H1 (cell line): ENCODE measurements around the gene GADL1. TPM values are rescaled to one million over a fixed set of nuclear protein-coding genes. Genes with fewer than 3 reads are reported as not detected.

Experiments used
- CTCF ChIA-PET: fragments of 300-600 bp; sonication (Branson Sonifier 250); formaldehyde crosslinking; loops from one replicate; lab custom pipeline; 2021; ENCODE audit not compliant: partially characterized antibody; lab: Charles Lee
- POLR2A ChIA-PET: fragments of 300-600 bp; sonication (Branson Sonifier 250); formaldehyde crosslinking; loops from one replicate; lab custom pipeline; 2021; ENCODE audit warnings: inconsistent platforms; ENCODE audit not compliant: partially characterized antibody; lab: Charles Lee
- DNase-seq, 2 experiments: peaks; one replicate each; pipeline versions ENCODE4 v3.0.0 to v3.0.0-alpha.2; 2010 to 2022; ENCODE audit warnings: low spot score in 2 of 2, low read depth in 1 of 2, mixed read lengths in 1 of 2
- FAIRE-seq: peaks from 2 replicates; lab custom pipeline; 2011; peaks lifted over from hg19 to GRCh38; lab: Jason Lieb, UNC
- H2AFZ ChIP-seq: 2 replicates; pipeline ENCODE4 v1.8.1; 2012; ENCODE audit warnings: low read length, inconsistent platforms
- H2AK5ac ChIP-seq: 2 replicates; pipeline ENCODE4 v1.6.1; 2013; ENCODE audit warnings: low read depth, low read length
- H2BK120ac ChIP-seq: replicated peaks from 2 replicates; pipeline ENCODE3; 2013; ENCODE audit warnings: low read depth, low read length, inconsistent platforms
- H2BK12ac ChIP-seq: 2 replicates; pipeline ENCODE4 v1.6.1; 2013; ENCODE audit warnings: low read depth, low read length
- H2BK15ac ChIP-seq: 2 replicates; pipeline ENCODE4 v1.6.1; 2013; ENCODE audit warnings: low read length
- H2BK20ac ChIP-seq: 2 replicates; pipeline ENCODE4 v1.6.1; 2013; ENCODE audit warnings: low read length
- H2BK5ac ChIP-seq: 2 replicates; pipeline ENCODE4 v1.6.1; 2013; ENCODE audit warnings: low read depth, low read length
- H3K14ac ChIP-seq: 2 replicates; pipeline ENCODE4 v1.6.1; 2013; ENCODE audit warnings: inconsistent platforms; ENCODE audit not compliant: insufficient read length
- H3K18ac ChIP-seq: 2 replicates; pipeline ENCODE4 v1.6.1; 2013; ENCODE audit warnings: low read length; ENCODE audit errors: extremely low read depth
- H3K23ac ChIP-seq: 2 replicates; pipeline ENCODE4 v1.6.1; 2013; ENCODE audit warnings: inconsistent platforms; ENCODE audit not compliant: insufficient read length
- H3K23me2 ChIP-seq: 2 replicates; pipeline ENCODE4 v1.6.1; 2013; ENCODE audit warnings: low read depth, low read length
- H3K27ac ChIP-seq: 2 replicates; pipeline ENCODE4 v1.6.1; 2011; ENCODE audit warnings: low read depth, low read length, inconsistent platforms
- H3K27me3 ChIP-seq, 4 experiments: replicated peaks in 1 of 4; 1 replicate in 1 of 4; 2 replicates in 3 of 4; pipeline versions ENCODE4 v1.6.1 to v1.8.1; 2011 to 2013; ENCODE audit warnings: low read length in 3 of 4, mild to moderate bottlenecking in 3 of 4, inconsistent platforms in 2 of 4, mixed read lengths in 2 of 4, moderate library complexity in 1 of 4; ENCODE audit not compliant: control insufficient read depth in 3 of 4, insufficient read depth in 3 of 4; ENCODE audit errors: extremely low read depth in 1 of 4
- H3K36me3 ChIP-seq, 4 experiments: 2 replicates each; pipeline versions ENCODE4 v1.6.1 to v1.8.1; 2011 to 2013; ENCODE audit warnings: mild to moderate bottlenecking in 4 of 4, low read length in 3 of 4, moderate library complexity in 2 of 4, control low read depth in 1 of 4, inconsistent platforms in 1 of 4; ENCODE audit not compliant: insufficient read depth in 4 of 4, control insufficient read depth in 2 of 4
- H3K4ac ChIP-seq: replicated peaks from 2 replicates; pipeline ENCODE3; 2013; ENCODE audit warnings: low read length, low read depth, mixed read lengths, inconsistent platforms; ENCODE audit not compliant: insufficient read length
- H3K4me1 ChIP-seq, 4 experiments: replicated peaks in 1 of 4; 1 replicate in 1 of 4; 2 replicates in 3 of 4; pipeline versions ENCODE4 v1.6.1 to v1.8.1; 2011 to 2013; ENCODE audit warnings: low read length in 3 of 4, inconsistent platforms in 2 of 4, mixed read lengths in 1 of 4; ENCODE audit not compliant: insufficient read depth in 4 of 4, control insufficient read depth in 3 of 4
- H3K4me2 ChIP-seq, 2 experiments: 2 replicates each; pipeline versions ENCODE4 v1.6.1 to v1.8.1; 2011 to 2013; ENCODE audit warnings: low read depth in 2 of 2, low read length in 2 of 2, control low read depth in 1 of 2, inconsistent platforms in 1 of 2, mild to moderate bottlenecking in 1 of 2; ENCODE audit not compliant: insufficient read depth in 1 of 2
- H3K4me3 ChIP-seq, 4 experiments: fragments of 200-600, 300-600 bp in 1 of 4; sonication (generic), shearing (Covaris generic), sonication (Bioruptor Twin) in 1 of 4; 2 replicates each; pipeline versions ENCODE4 v1.5.1 to v1.8.1; 2011 to 2016; ENCODE audit warnings: low read length in 4 of 4, low read depth in 3 of 4, control low read depth in 2 of 4, inconsistent platforms in 2 of 4, mild to moderate bottlenecking in 2 of 4, mixed read lengths in 1 of 4, moderate library complexity in 1 of 4; ENCODE audit not compliant: insufficient read depth in 2 of 4; ENCODE audit errors: extremely low read depth in 1 of 4
- H3K56ac ChIP-seq: replicated peaks from 2 replicates; pipeline ENCODE3; 2013; ENCODE audit warnings: low read depth, mild to moderate bottlenecking, mixed read lengths, low read length, inconsistent platforms; ENCODE audit not compliant: insufficient read length
- H3K79me1 ChIP-seq: 2 replicates; pipeline ENCODE4 v1.6.1; 2013; ENCODE audit warnings: low read depth, low read length, control low read depth
- H3K79me2 ChIP-seq, 2 experiments: 2 replicates each; pipeline versions ENCODE4 v1.6.1 to v1.8.1; 2012 to 2013; ENCODE audit warnings: low read length in 2 of 2, mild to moderate bottlenecking in 2 of 2, inconsistent platforms in 1 of 2; ENCODE audit not compliant: insufficient read depth in 2 of 2, control insufficient read depth in 1 of 2
- H3K9ac ChIP-seq, 4 experiments: replicated peaks in 1 of 4; 1 replicate in 1 of 4; 2 replicates in 3 of 4; pipeline versions ENCODE4 v1.6.1 to v1.8.1; 2011 to 2013; ENCODE audit warnings: low read depth in 3 of 4, low read length in 3 of 4, control low read depth in 2 of 4, mild to moderate bottlenecking in 2 of 4, moderate library complexity in 2 of 4, inconsistent platforms in 1 of 4; ENCODE audit errors: extremely low read depth in 1 of 4
- H3K9me3 ChIP-seq, 2 experiments: 2 replicates each; pipeline versions ENCODE4 v1.6.1 to v1.8.1; 2012 to 2013; ENCODE audit warnings: mild to moderate bottlenecking in 2 of 2, moderate library complexity in 2 of 2, control low read depth in 1 of 2, inconsistent platforms in 1 of 2, low read depth in 1 of 2, low read length in 1 of 2, mixed read lengths in 1 of 2; ENCODE audit not compliant: insufficient read depth in 2 of 2
- H4K20me1 ChIP-seq, 2 experiments: replicated peaks in 1 of 2; 2 replicates each; pipeline versions ENCODE3 to v1.8.1; 2011 to 2013; ENCODE audit warnings: inconsistent platforms in 2 of 2, low read length in 2 of 2, mild to moderate bottlenecking in 1 of 2; ENCODE audit not compliant: insufficient read depth in 2 of 2, control insufficient read depth in 1 of 2
- H4K5ac ChIP-seq: 2 replicates; pipeline ENCODE4 v1.6.1; 2013; ENCODE audit warnings: low read length, low read depth, mixed read lengths, inconsistent platforms; ENCODE audit not compliant: insufficient read length
- H4K8ac ChIP-seq: 2 replicates; pipeline ENCODE4 v1.8.0; 2013; ENCODE audit warnings: mild to moderate bottlenecking, moderate library complexity, low read length, inconsistent platforms; ENCODE audit not compliant: insufficient read depth; ENCODE audit errors: extremely low read depth
- H4K91ac ChIP-seq: replicated peaks from 2 replicates; pipeline ENCODE3; 2013; ENCODE audit warnings: low read length, mixed read lengths, inconsistent platforms; ENCODE audit not compliant: insufficient read length
- BCL11A ChIP-seq, 2 experiments: IDR thresholded peaks; one replicate each; pipeline ENCODE4 v1.6.1; 2011; ENCODE audit warnings: low read depth in 2 of 2, low read length in 2 of 2, mild to moderate bottlenecking in 2 of 2
- CTBP2 ChIP-seq: IDR thresholded peaks from 2 replicates; pipeline ENCODE4 v1.7.0; 2011; ENCODE audit warnings: borderline replicate concordance, mild to moderate bottlenecking, moderate library complexity, mixed read lengths, low read length; ENCODE audit not compliant: insufficient read depth, insufficient read length
- JUND ChIP-seq: IDR thresholded peaks from 2 replicates; pipeline ENCODE4 v1.6.1; 2011; ENCODE audit warnings: mild to moderate bottlenecking, improper control_type of control experiment, low read length
- KDM4A ChIP-seq: IDR thresholded peaks from one replicate; pipeline ENCODE4 v1.7.1; 2012; ENCODE audit warnings: low read depth, mild to moderate bottlenecking, moderate library complexity, low read length, inconsistent platforms; ENCODE audit not compliant: severe bottlenecking
- MAFK ChIP-seq: IDR thresholded peaks from 2 replicates; pipeline ENCODE4 v1.6.1; 2012; ENCODE audit warnings: low read depth, mild to moderate bottlenecking, improper control_type of control experiment, low read length
- NANOG ChIP-seq: IDR thresholded peaks from 2 replicates; pipeline ENCODE4 v1.6.1; 2011; ENCODE audit warnings: low read length, low read depth, mild to moderate bottlenecking, inconsistent platforms; ENCODE audit not compliant: insufficient read depth, poor library complexity, severe bottlenecking
- POLR2AphosphoS5 ChIP-seq: IDR thresholded peaks from 2 replicates; pipeline ENCODE4 v1.6.1; 2011; ENCODE audit warnings: low read depth, low read length
- RFX5 ChIP-seq: IDR thresholded peaks from 2 replicates; pipeline ENCODE4 v1.6.1; 2011; ENCODE audit warnings: low read depth, low read length, improper control_type of control experiment, borderline replicate concordance
- SP2 ChIP-seq: IDR thresholded peaks from 2 replicates; pipeline ENCODE4 v1.6.1; 2012; ENCODE audit warnings: mild to moderate bottlenecking, low read length, inconsistent platforms
- TCF12 ChIP-seq: IDR thresholded peaks from 2 replicates; pipeline ENCODE4 v1.6.1; 2011; ENCODE audit warnings: low read depth, mild to moderate bottlenecking, low read length
- WGBS, 2 experiments: shearing (Covaris generic) in 1 of 2; methylation state at CpG; one replicate each; pipeline versions ENCODE4 v1.1.6 to v1.1.7; 2013 to 2015; ENCODE audit warnings: low lambda C conversion rate in 2 of 2, mixed read lengths in 2 of 2, inconsistent platforms in 1 of 2, low coverage in 1 of 2, missing lambda C conversion rate in 1 of 2; ENCODE audit not compliant: insufficient replicate concordance in 2 of 2, insufficient coverage in 1 of 2, insufficient read length in 1 of 2; ENCODE audit errors: extremely low coverage in 1 of 2, missing lambda C conversion rate in 1 of 2; 5-methylcytosine and 5-hydroxymethylcytosine counted together
- polyA plus RNA-seq, 7 experiments: library from polyadenylated mRNA; depleted of rRNA in 3 of 7; stranded (reverse) in 5 of 7; unstranded in 2 of 7; fragments of >200 nt in 5 of 7; fragments of 200-250 nt in 2 of 7; gene quantifications; 1 replicate in 5 of 7; 2 replicates in 1 of 7; 4 replicates in 1 of 7; pipeline versions ENCODE4 v1.2.1 to v1.2.3, GENCODE V29; 2011 to 2013; ENCODE audit warnings: missing spikeins in 2 of 7, mixed read lengths in 2 of 7
- total RNA-seq: library from RNA; stranded (reverse); fragmentation: NEBNext Ultra II Directional; extraction: Animal tissue kit (Norgen Biotek cat#: 25700); gene quantifications from 2 replicates; pipeline ENCODE4 v1.2.1, GENCODE V29; 2021
- TF ChIP-seq, protein P1 (sequence below): IDR thresholded peaks from 2 replicates; pipeline ENCODE4 v1.6.1; 2012; ENCODE audit warnings: inconsistent platforms
- TF ChIP-seq, protein P2 (sequence below): IDR thresholded peaks from 2 replicates; pipeline ENCODE4 v1.6.1; 2012; ENCODE audit warnings: low read length, inconsistent platforms

The GADL1 gene
- total and polyA plus RNA-seq, 2 of the 8 experiments (the other 6 are each of a cell fraction or from before 2014, with no cell fraction given): 0.03 to 0.30 TPM

DNA sequence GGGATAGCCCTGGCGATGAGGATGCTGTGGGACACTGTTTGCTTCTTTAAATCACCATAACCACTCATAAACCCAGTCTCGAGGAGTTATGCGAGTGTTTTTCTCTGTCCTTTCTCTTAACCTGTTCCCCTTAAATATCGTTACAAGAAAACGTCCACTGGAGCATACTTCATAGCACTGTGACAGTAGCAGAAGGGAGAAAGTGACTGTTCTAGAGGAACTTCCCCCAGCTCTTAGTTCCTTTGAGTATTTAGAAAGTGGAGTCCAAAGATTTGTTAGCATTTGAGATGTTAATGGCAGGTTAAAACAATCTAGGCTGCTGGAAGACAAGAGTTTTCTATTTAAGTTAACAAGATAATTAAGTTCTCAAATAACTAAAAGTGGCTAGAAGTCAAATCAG lies 142.0 kb downstream of the GADL1 start:
- no peak overlapping the region for H2AFZ ChIP-seq
- FAIRE-seq (no peak), DNase-seq (no peak)
- H3K9me3 ChIP-seq: no peaks in the 10 kb centered on the region
- H3K36me3 ChIP-seq: no peaks in the 10 kb centered on the region
- no peak overlapping the region for H3K27ac ChIP-seq
- no peak overlapping the region for H2BK5ac ChIP-seq
- H2BK20ac ChIP-seq: no peak overlapping the region
- no peak overlapping the region for H3K14ac ChIP-seq
- H4K8ac ChIP-seq: no peak overlapping the region
- no peaks in the 10 kb centered on the region for H4K20me1 ChIP-seq
- H3K56ac ChIP-seq: no peak overlapping the region
- no peak overlapping the region for H2BK15ac ChIP-seq
- no peak overlapping the region for H3K4me2 ChIP-seq
- no peak overlapping the region for H4K5ac ChIP-seq
- ChIA-PET POLR2A (no interaction called here), CTCF (interaction anchor here (0.9 to 3.9 kb wide), 13 partner anchors 8 to 742 kb away, joined by 3 to 25 read pairs (median 6); no protein-coding TSS in a partner anchor)
- no peak overlapping the region for H2AK5ac ChIP-seq
- peaks cover 0 to 15% (median 1%) of the 10 kb centered on the region in 4 experiments; a peak in 2 of 7 replicates for H3K4me1 ChIP-seq
- H3K23me2 ChIP-seq: no peaks in the 10 kb centered on the region
- no peak overlapping the region for H3K18ac ChIP-seq
- H3K79me2 ChIP-seq: no peaks in the 10 kb centered on the region
- no peaks in the 10 kb centered on the region for H3K79me1 ChIP-seq
- H2BK120ac ChIP-seq: no peak overlapping the region
- no peak overlapping the region for H4K91ac ChIP-seq
- no peak overlapping the region for H2BK12ac ChIP-seq
- WGBS, 2 experiments: 94% methylated on average over 5 of the region's 5 CpGs; no CpG with 5 or more reads in 1 of the 2 experiments
- no peak overlapping the region for H3K9ac ChIP-seq
- no peak overlapping the region for H3K23ac ChIP-seq
- H3K4ac ChIP-seq: no peak overlapping the region
- no peak overlapping the region for H3K4me3 ChIP-seq
- no peaks in the 10 kb centered on the region for H3K27me3 ChIP-seq
- TF ChIP-seq, protein P1, sequence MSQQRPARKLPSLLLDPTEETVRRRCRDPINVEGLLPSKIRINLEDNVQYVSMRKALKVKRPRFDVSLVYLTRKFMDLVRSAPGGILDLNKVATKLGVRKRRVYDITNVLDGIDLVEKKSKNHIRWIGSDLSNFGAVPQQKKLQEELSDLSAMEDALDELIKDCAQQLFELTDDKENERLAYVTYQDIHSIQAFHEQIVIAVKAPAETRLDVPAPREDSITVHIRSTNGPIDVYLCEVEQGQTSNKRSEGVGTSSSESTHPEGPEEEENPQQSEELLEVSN: no peak
- TF ChIP-seq CTBP2: no peak
- TF ChIP-seq BCL11A (IDR thresholded peaks at IDR 0.05; ENCODE audit: low read depth in 2 of 2, low read length in 2 of 2): no peak
- TF ChIP-seq POLR2AphosphoS5: no peak
- no peak for TF ChIP-seq JUND
- TF ChIP-seq NANOG: no peak
- no peak for TF ChIP-seq KDM4A
- TF ChIP-seq RFX5: no peak
- no peak for TF ChIP-seq MAFK
- TF ChIP-seq, protein P2, sequence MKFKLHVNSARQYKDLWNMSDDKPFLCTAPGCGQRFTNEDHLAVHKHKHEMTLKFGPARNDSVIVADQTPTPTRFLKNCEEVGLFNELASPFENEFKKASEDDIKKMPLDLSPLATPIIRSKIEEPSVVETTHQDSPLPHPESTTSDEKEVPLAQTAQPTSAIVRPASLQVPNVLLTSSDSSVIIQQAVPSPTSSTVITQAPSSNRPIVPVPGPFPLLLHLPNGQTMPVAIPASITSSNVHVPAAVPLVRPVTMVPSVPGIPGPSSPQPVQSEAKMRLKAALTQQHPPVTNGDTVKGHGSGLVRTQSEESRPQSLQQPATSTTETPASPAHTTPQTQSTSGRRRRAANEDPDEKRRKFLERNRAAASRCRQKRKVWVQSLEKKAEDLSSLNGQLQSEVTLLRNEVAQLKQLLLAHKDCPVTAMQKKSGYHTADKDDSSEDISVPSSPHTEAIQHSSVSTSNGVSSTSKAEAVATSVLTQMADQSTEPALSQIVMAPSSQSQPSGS: no peak
- no peak for TF ChIP-seq SP2
- TF ChIP-seq TCF12: no peak
